K562 (cell line): Measurements from ENCODE around the gene ZNF74. TPM values are rescaled to one million over a fixed set of nuclear protein-coding genes. Genes with fewer than 3 reads are reported as not detected.

Experiments
- GTF2F1 ChIP-seq: IDR thresholded peaks from 2 replicates; pipeline ENCODE4 v1.6.1; 2011; ENCODE audit warnings: low read depth, low read length, improper control_type of control experiment
- HDGF ChIP-seq: fragments of 450-650 bp; IDR thresholded peaks from 2 replicates; pipeline ENCODE4 v1.6.1; 2016
- HNRNPL ChIP-seq: fragments of 200-400 bp; formaldehyde crosslinking; IDR thresholded peaks from 2 replicates; pipeline ENCODE4 v1.6.1; 2017; ENCODE audit warnings: low read depth, mild to moderate bottlenecking, low read length
- MAFF ChIP-seq: IDR thresholded peaks from 2 replicates; pipeline ENCODE4 v1.6.1; 2012; ENCODE audit warnings: low read length, improper control_type of control experiment
- MTA1 ChIP-seq: fragments of 450-650 bp; IDR thresholded peaks from 2 replicates; pipeline ENCODE4 v1.6.1; 2017; ENCODE audit warnings: borderline replicate concordance
- NR2C1 ChIP-seq, 2 experiments: fragments of 450-650 bp; IDR thresholded peaks; 2 replicates each; pipeline ENCODE4 v1.6.1; 2017; ENCODE audit warnings: mild to moderate bottlenecking in 2 of 2, antibody characterized with exemption in 1 of 2, inconsistent platforms in 1 of 2, missing compliant biosample characterization in 1 of 2, missing genetic modification characterization in 1 of 2
- RB1 ChIP-seq: fragments of 450-650 bp; IDR thresholded peaks from 2 replicates; pipeline ENCODE4 v1.6.1; 2017; ENCODE audit warnings: low read depth, mild to moderate bottlenecking
- RBFOX2 ChIP-seq: fragments of 200-400 bp; formaldehyde crosslinking; IDR thresholded peaks from 2 replicates; pipeline ENCODE4 v1.6.1; 2017; ENCODE audit warnings: low read depth, mild to moderate bottlenecking, low read length, moderate library complexity
- RREB1 ChIP-seq: fragments of 250-450 bp; sonication (Bioruptor Pico); IDR thresholded peaks from 2 replicates; pipeline ENCODE4 v1.4.0; 2020
- SAFB ChIP-seq: fragments of 200-400 bp; formaldehyde crosslinking; IDR thresholded peaks from 2 replicates; pipeline ENCODE4 v1.6.1; 2017; ENCODE audit warnings: low read depth, low read length, borderline replicate concordance
- SMAD2 ChIP-seq: fragments of 150-350 bp; IDR thresholded peaks from 2 replicates; pipeline ENCODE4 v1.6.1; 2014; ENCODE audit warnings: low read depth, mild to moderate bottlenecking, low read length
- TAF9B ChIP-seq: fragments of 450-650 bp; IDR thresholded peaks from 2 replicates; pipeline ENCODE4 v1.6.1; 2018; ENCODE audit warnings: mild to moderate bottlenecking; ENCODE audit not compliant: partially characterized antibody
- TFAM ChIP-seq: fragments of 250-450 bp; sonication (Bioruptor Pico); conservative IDR thresholded peaks from 2 replicates; pipeline ENCODE4 v1.5.0; 2021; ENCODE audit warnings: mild to moderate bottlenecking, moderate library complexity
- TGIF2 ChIP-seq: sonication (generic); formaldehyde crosslinking; IDR thresholded peaks from 2 replicates; pipeline ENCODE4 v1.8.1; 2022; ENCODE audit warnings: mild to moderate bottlenecking, missing genetic modification reagents, moderate library complexity
- THAP12 ChIP-seq: fragments of 250-450 bp; sonication (Bioruptor Pico); IDR thresholded peaks from 2 replicates; pipeline ENCODE4 v1.9.0; 2021; ENCODE audit warnings: mild to moderate bottlenecking, inconsistent platforms
- THRB ChIP-seq: fragments of 450-650 bp; formaldehyde crosslinking; conservative IDR thresholded peaks from 2 replicates; pipeline ENCODE4 v1.4.0; 2022; ENCODE audit warnings: mild to moderate bottlenecking, missing genetic modification characterization
- VEZF1 ChIP-seq: fragments of 200-800 bp; sonication (Bioruptor generic); IDR thresholded peaks from 2 replicates; pipeline ENCODE4 v1.6.1; 2017; ENCODE audit warnings: missing genetic modification characterization, missing compliant biosample characterization
- ZBTB8A ChIP-seq: fragments of 450-650 bp; IDR thresholded peaks from 2 replicates; pipeline ENCODE4 v1.6.1; 2018; ENCODE audit warnings: mild to moderate bottlenecking, moderate library complexity; ENCODE audit not compliant: partially characterized antibody
- ZNF232 ChIP-seq: sonication (generic); formaldehyde crosslinking; IDR thresholded peaks from 2 replicates; pipeline ENCODE4 v1.8.0; 2022; ENCODE audit warnings: mild to moderate bottlenecking, missing genetic modification reagents
- polyA plus RNA-seq, 8 experiments: library from polyadenylated mRNA; depleted of rRNA in 4 of 8; stranded (reverse) in 5 of 8; unstranded in 3 of 8; fragments of >200 nt; fragmentation: Nextera tagmentation in 2 of 8; fragmentation: Illumina TruSeq in 1 of 8; extraction: Ambion mirVana in 2 of 8; extraction: Trizol in 1 of 8; gene quantifications; 2 replicates each; pipeline versions ENCODE4 v1.2.1 to v1.2.3, GENCODE V29; 2011 to 2014; ENCODE audit warnings: inconsistent platforms in 1 of 8, missing spikeins in 1 of 8
- total RNA-seq, 7 experiments: library from RNA; depleted of rRNA in 6 of 7; stranded (reverse); fragments of >200 nt in 6 of 7; fragmentation: Illumina TruSeq in 2 of 7; extraction: Trizol in 2 of 7; gene quantifications; 2 replicates each; pipeline versions ENCODE4 v1.2.1 to v1.2.3, GENCODE V29; 2011 to 2021; ENCODE audit warnings: low replicate concordance in 1 of 7

Gene ZNF74
- total and polyA plus RNA-seq, 9 of the 15 experiments (the other 6 are each of a cell fraction or from before 2014, with no cell fraction given): 2.4 to 53.5 (median 31.5) TPM

GRCh38 chr22:20436307-20436767 lies 42.4 kb downstream of the ZNF74 start (continued):
- TF ChIP-seq THAP12 (CRISPR knock-in tag) (peak; percentile 54; the same call in 1 of the 2 replicates), TFAM (CRISPR knock-in tag) (no peak), MAFF (no peak), THRB (no peak), ZNF232 (CRISPR knock-in tag) (no peak), HNRNPL (no peak), VEZF1 (CRISPR knock-in tag) (0 out of 2 replicates have a peak, but pooled peaks have one; percentile 14), TGIF2 (CRISPR knock-in tag) (no peak), RREB1 (CRISPR knock-in tag) (0 out of 2 replicates have a peak, but pooled peaks have one; percentile 56), TAF9B (no peak), MTA1 (no peak), RBFOX2 (no peak), NR2C1 (IDR thresholded peaks at IDR 0.05) (no peak), NR2C1 (tag; IDR thresholded peaks at IDR 0.05) (no peak), SMAD2 (no peak), GTF2F1 (no peak), ZBTB8A (no peak), SAFB (no peak), RB1 (peak; percentile 58), HDGF (no peak)
